Colonic mucosa (tissue), 4 donors: ENCODE measurements around the gene BCAS1. TPM values are rescaled to one million over a fixed set of nuclear protein-coding genes. Genes with fewer than 3 reads are reported as not detected.

Experiments
- DNase-seq: peaks from one replicate; pipeline ENCODE4 v3.0.0-alpha.2; 2020
- H3K27ac ChIP-seq: fragments of 200-600 bp; one replicate; pipeline ENCODE4 v1.8.0; 2021
- H3K27me3 ChIP-seq: fragments of 200-600 bp; one replicate; pipeline ENCODE4 v1.8.0; 2021
- H3K36me3 ChIP-seq: fragments of 200-600 bp; one replicate; pipeline ENCODE4 v1.8.0; 2021
- H3K4me1 ChIP-seq: fragments of 200-600 bp; one replicate; pipeline ENCODE4 v1.8.0; 2021; ENCODE audit warnings: mild to moderate bottlenecking
- H3K4me3 ChIP-seq: fragments of 200-600 bp; one replicate; pipeline ENCODE4 v1.8.0; 2021
- H3K9ac ChIP-seq, 2 donors: one replicate each; pipeline ENCODE4 v1.7.0; 2013; ENCODE audit warnings: control low read depth in 2 of 2, low read depth in 2 of 2, low read length in 2 of 2
- H3K9me3 ChIP-seq: fragments of 200-600 bp; one replicate; pipeline ENCODE4 v1.8.0; 2021
- intact Hi-C: fragments of 100-400 bp; cut with DNase I; formaldehyde crosslinking; loops from one replicate; pipeline ENCODE4 v1.14.1; 2022
- total RNA-seq, 2 donors: library from RNA; stranded (reverse); fragmentation: NEBNext Ultra II Directional in 1 of 2; extraction: Animal tissue kit (Norgen Biotek cat#: 25700) in 1 of 2; gene quantifications; one replicate each; pipeline ENCODE4 v1.2.1, GENCODE V29; 2021
- TF ChIP-seq, protein P1 (sequence below): fragments of 200-600 bp; IDR thresholded peaks from one replicate; pipeline ENCODE4 v1.8.0; 2022; ENCODE audit warnings: antibody characterized with exemption, mild to moderate bottlenecking
- donor health status: healthy.
- donor health status: DM: no; HTN: no; CAD: no.
- donor health status: DM: no; HTN: no; CAD: no.

The BCAS1 gene
- total RNA-seq, 2 donors from 2014 or later = 67.9 to 154 TPM

GRCh38 chr20:53931597-53931996 lies 138.8 kb downstream of the BCAS1 start:
- no peak for DNase-seq
- TF ChIP-seq, protein P1, sequence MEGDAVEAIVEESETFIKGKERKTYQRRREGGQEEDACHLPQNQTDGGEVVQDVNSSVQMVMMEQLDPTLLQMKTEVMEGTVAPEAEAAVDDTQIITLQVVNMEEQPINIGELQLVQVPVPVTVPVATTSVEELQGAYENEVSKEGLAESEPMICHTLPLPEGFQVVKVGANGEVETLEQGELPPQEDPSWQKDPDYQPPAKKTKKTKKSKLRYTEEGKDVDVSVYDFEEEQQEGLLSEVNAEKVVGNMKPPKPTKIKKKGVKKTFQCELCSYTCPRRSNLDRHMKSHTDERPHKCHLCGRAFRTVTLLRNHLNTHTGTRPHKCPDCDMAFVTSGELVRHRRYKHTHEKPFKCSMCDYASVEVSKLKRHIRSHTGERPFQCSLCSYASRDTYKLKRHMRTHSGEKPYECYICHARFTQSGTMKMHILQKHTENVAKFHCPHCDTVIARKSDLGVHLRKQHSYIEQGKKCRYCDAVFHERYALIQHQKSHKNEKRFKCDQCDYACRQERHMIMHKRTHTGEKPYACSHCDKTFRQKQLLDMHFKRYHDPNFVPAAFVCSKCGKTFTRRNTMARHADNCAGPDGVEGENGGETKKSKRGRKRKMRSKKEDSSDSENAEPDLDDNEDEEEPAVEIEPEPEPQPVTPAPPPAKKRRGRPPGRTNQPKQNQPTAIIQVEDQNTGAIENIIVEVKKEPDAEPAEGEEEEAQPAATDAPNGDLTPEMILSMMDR = no peak
- H3K9me3 ChIP-seq = no peaks in the 10 kb centered on the region
- H3K4me3 ChIP-seq = no peak overlapping the region
- H3K36me3 ChIP-seq = no peaks in the 10 kb centered on the region
- no peaks in the 10 kb centered on the region for H3K4me1 ChIP-seq
- no peak overlapping the region for H3K27ac ChIP-seq
- H3K9ac ChIP-seq = no peak overlapping the region
- intact Hi-C loops = no loop called here
- H3K27me3 ChIP-seq = no peaks in the 10 kb centered on the region

- peak; percentile 3 for DNase-seq
- Histone ChIP-seq H3K4me3 (no peak overlapping the region), H3K9me3 (no peaks in the 10 kb centered on the region), H3K36me3 (no peaks in the 10 kb centered on the region), H3K4me1 (no peaks in the 10 kb centered on the region), H3K9ac (no peak overlapping the region), H3K27me3 (no peaks in the 10 kb centered on the region), H3K27ac (no peak overlapping the region)
- intact Hi-C loops = no loop called here
- TF ChIP-seq, protein P1 = no peak
These were observed 139.5 kb downstream of the BCAS1 start for GRCh38 chr20:53930651-53931504.

GRCh38 chr20:53929974-53930650 lies 140.3 kb downstream of the BCAS1 start:
- no peaks in the 10 kb centered on the region for H3K36me3 ChIP-seq
- no peak overlapping the region for H3K27ac ChIP-seq
- no peak for DNase-seq
- intact Hi-C loops = no loop called here
- H3K4me3 ChIP-seq = no peak overlapping the region
- no peak overlapping the region for H3K9ac ChIP-seq
- no peaks in the 10 kb centered on the region for H3K9me3 ChIP-seq
- TF ChIP-seq, protein P1 = no peak
- H3K27me3 ChIP-seq = no peaks in the 10 kb centered on the region
- no peaks in the 10 kb centered on the region for H3K4me1 ChIP-seq

- no peak overlapping the region for H3K9ac ChIP-seq
- TF ChIP-seq, protein P1 = no peak
- no peaks in the 10 kb centered on the region for H3K4me1 ChIP-seq
- H3K27me3 ChIP-seq = no peaks in the 10 kb centered on the region
- intact Hi-C loops = no loop called here
- H3K36me3 ChIP-seq = no peaks in the 10 kb centered on the region
- no peak overlapping the region for H3K4me3 ChIP-seq
- H3K9me3 ChIP-seq = no peaks in the 10 kb centered on the region
- no peak for DNase-seq
- no peak overlapping the region for H3K27ac ChIP-seq
These were observed 141.0 kb downstream of the BCAS1 start for GRCh38 chr20:53929399-53929798.

DNA sequence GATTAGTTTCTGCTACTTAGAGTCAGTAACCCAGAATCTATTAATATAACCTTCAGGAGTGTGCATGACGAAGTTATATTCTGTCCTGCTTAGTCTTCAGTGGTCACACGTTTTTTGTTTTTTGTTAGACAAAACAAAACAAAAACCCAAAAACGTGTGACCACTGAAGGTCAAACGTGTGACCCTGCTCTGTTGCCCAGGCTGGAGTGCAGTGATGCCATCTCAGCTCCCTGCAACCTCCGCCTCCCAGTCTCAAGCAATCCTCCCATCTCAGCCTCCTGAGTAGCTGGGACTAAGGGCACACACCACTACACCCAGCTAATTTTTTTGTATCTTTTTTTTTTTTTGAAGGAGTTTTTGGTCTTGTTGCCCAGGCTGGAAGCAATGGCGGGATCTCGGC lies 142.4 kb downstream of the BCAS1 start:
- H3K9ac ChIP-seq = no peak overlapping the region
- TF ChIP-seq, protein P1 = no peak
- no peaks in the 10 kb centered on the region for H3K4me1 ChIP-seq
- H3K4me3 ChIP-seq = no peak overlapping the region
- no peak overlapping the region for H3K27ac ChIP-seq
- intact Hi-C loops = no loop called here
- no peak for DNase-seq
- H3K9me3 ChIP-seq = no peaks in the 10 kb centered on the region
- H3K27me3 ChIP-seq = no peaks in the 10 kb centered on the region
- H3K36me3 ChIP-seq = no peaks in the 10 kb centered on the region
